Spinal cord (tissue), 10 donors: ENCODE measurements around the gene TMPRSS3. TPM values are rescaled to one million over a fixed set of nuclear protein-coding genes. Genes with fewer than 3 reads are reported as not detected.

Experiments
- DNase-seq, 6 donors: peaks; one replicate each; pipeline versions ENCODE4 v3.0.0 to v3.0.0-alpha.2; 2013 to 2015; ENCODE audit warnings: low spot score in 6 of 6, low read depth in 4 of 6
- H3K27ac ChIP-seq: one replicate; pipeline ENCODE4 v1.5.1; 2013; ENCODE audit warnings: low read depth, low read length, control low read depth
- H3K27me3 ChIP-seq: one replicate; pipeline ENCODE4 v1.6.1; 2013; ENCODE audit warnings: low read length; ENCODE audit not compliant: control insufficient read depth, insufficient read depth
- H3K36me3 ChIP-seq: one replicate; pipeline ENCODE4 v1.6.1; 2013; ENCODE audit warnings: low read length; ENCODE audit not compliant: control insufficient read depth, insufficient read depth
- H3K4me1 ChIP-seq: one replicate; pipeline ENCODE4 v1.6.1; 2013; ENCODE audit warnings: low read length; ENCODE audit not compliant: control insufficient read depth, insufficient read depth
- H3K4me3 ChIP-seq: one replicate; pipeline ENCODE4 v1.5.1; 2013; ENCODE audit warnings: low read depth, low read length, control low read depth
- H3K9me3 ChIP-seq: one replicate; pipeline ENCODE4 v1.6.1; 2013; ENCODE audit warnings: low read length; ENCODE audit not compliant: control insufficient read depth, insufficient read depth
- WGBS: methylation state at CpG from one replicate; pipeline ENCODE4 v1.1.5; 2013; ENCODE audit warnings: missing lambda C conversion rate; ENCODE audit not compliant: insufficient coverage; 5-methylcytosine and 5-hydroxymethylcytosine counted together
- long read RNA-seq, 4 donors: transcript quantifications; one replicate each; lab custom pipeline, GENCODE V29; 2026
- polyA plus RNA-seq, 2 donors: library from polyadenylated mRNA; unstranded; fragments of 120-200 nt; gene quantifications; one replicate each; pipeline ENCODE4 v1.2.1, GENCODE V29; 2013; ENCODE audit not compliant: insufficient read length in 2 of 2
- total RNA-seq, 2 donors: library from RNA; depleted of rRNA in 1 of 2; stranded (reverse); fragments of 120-200 nt in 1 of 2; fragments of >200 nt in 1 of 2; gene quantifications; one replicate each; pipeline versions ENCODE4 v1.2.3 to v1.2.4, GENCODE V29; 2013 to 2014
- donor health status: healthy.

Gene TMPRSS3
- total RNA-seq (under 1 TPM in 1 of 2 donors, not detected in 1; 0.11 TPM), polyA plus RNA-seq (under 1 TPM; 0.08 to 0.44 TPM)
- long read RNA-seq, donor 1, result 0 reads
- long read RNA-seq, donor 2, result 0 reads
- long read RNA-seq, donor 3, result 0 reads
- long read RNA-seq, donor 4, result 0 reads

DNA sequence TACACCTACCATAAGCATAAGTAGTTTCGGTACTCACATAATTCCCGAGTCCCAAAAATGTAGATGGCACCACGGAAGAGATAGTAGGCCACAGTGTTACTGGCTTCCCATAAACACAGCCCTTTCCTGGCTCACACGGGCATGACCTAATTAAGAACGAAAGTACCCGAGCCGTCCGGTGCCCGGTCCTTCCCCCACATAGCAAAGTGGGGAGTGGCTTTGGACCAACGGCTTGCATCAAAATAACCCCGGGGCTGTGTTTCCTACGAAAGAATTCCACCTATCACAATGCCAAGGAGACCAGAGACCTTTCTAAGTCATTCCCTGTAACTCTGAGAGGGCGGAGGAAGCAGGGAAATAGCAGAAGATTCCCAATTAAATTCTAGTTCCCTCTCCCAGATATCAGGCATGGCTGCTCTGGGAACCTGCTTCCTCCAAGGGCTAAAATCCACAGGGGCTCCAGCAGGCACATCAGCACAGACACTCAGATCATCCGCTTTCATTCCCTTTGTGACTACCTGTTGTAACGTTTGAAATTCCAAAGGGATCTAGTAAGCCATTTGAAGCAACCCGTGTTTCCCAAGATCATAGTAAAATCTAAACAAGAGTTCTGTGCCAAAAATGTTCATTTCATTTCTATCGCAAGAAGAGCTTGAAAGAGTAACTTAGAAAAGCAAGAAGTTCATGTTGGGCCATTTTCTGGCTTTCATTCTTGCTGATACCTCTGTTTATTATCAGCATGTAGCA lies at the start of gene TMPRSS3:
TMPRSS3 (minus strand) TSS at position 148 of the 747 bp plus-strand sequence. CDS start 635 bp downstream, outside the sequence.
- WGBS, result 76% methylated on average over 9 of the region's 17 CpGs
- DNase-seq, result no peak
- H3K4me1 ChIP-seq, result peaks cover 3% of the 10 kb centered on the region
- H3K27me3 ChIP-seq, result no peaks in the 10 kb centered on the region
- no peak within 1 kb of the TSS for H3K27ac ChIP-seq
- no peaks in the 10 kb centered on the region for H3K9me3 ChIP-seq
- no peaks in the 10 kb centered on the region for H3K36me3 ChIP-seq
- H3K4me3 ChIP-seq, result no peak within 1 kb of the TSS

DNA sequence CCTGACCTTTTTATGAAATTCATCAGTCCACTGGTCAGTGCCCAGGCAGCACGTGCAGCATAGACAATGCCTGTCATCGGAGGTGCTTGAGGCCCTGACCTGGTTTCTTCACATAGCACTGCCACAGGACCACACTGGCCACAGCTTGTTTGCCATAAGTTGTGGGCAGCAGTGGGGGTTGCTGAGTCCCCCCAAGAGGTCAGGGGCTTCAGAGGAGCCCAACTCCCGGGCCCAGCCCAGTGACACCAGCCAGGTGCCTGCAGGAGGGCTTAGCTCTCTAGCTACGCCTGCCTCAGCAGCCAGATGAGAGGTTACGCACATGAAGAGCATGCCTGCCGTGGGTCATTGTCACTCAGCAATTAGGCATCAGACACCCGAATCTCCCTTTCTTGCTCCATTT lies 49.5 kb upstream of the TMPRSS3 start:
- WGBS, result 80% methylated on average over 5 of the region's 7 CpGs
- Histone ChIP-seq H3K27ac (no peak overlapping the region), H3K4me3 (no peak overlapping the region), H3K9me3 (no peaks in the 10 kb centered on the region), H3K36me3 (no peaks in the 10 kb centered on the region), H3K27me3 (peaks cover 2% of the 10 kb centered on the region), H3K4me1 (no peaks in the 10 kb centered on the region)
- DNase-seq, result no peak

DNA sequence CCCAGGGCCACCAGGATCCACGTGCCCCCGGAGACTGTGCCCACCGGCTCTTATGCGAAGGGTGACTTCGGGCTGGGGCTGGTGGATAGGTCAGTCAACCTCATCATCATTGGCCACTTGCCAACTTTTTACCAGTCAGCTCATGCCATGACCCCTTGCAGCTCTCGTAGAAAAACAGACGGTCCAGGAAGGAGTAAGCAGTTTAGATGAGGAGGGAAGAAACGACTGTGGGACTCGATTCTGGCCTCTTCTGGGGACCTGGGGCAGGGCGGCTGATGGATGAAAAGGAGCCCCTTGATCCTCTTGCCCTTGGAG lies 48.9 kb upstream of the TMPRSS3 start:
- Histone ChIP-seq H3K27ac (no peak overlapping the region), H3K27me3 (peaks cover 2% of the 10 kb centered on the region), H3K36me3 (no peaks in the 10 kb centered on the region), H3K4me3 (no peak overlapping the region), H3K4me1 (no peaks in the 10 kb centered on the region), H3K9me3 (no peaks in the 10 kb centered on the region)
- WGBS, result 86% methylated on average over 9 of the region's 10 CpGs
- DNase-seq, result no peak

DNA sequence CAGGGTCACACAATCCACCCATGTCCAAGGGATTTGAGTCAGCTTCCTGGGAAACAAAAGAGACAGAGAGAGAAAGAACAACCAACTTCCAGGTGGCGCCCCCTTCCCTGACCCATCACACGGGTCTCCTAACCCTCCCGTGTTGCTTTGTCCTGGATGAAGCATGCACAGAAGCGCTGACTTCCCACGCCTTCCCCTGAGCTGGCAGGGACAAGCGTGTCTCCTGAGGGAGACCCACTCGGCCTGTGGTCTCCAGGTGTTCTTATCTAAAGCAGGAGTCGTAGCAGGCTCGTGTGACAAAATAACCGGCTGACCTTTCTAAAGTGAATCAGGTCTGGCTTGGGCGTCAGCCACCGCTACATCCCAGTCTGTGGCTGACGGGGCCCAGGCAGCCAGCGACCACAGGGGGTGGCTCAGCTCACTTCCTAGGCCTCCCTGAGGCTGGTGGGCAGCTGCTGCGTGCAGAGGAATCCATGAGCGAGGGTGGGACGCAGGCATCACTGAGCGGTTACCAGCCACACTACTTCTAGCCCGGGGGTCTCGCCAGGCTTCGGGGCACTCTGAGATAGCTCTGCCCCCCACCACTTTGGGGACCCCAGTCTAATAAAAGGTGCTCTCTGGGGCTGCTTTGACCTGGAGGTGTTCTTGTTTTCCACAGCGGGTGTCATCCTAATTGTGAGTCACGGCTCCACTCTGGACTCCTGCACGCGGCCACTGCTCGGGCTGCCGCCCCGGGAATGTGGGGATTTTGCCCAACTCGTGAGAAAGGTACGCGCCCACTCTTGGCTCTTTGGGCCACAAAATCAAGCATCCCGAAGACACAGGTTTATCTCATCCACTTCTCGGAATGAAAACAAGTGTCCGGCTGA lies 48.3 kb upstream of the TMPRSS3 start:
- no peak for DNase-seq
- 81% methylated on average over 31 of the region's 34 CpGs for WGBS

DNA sequence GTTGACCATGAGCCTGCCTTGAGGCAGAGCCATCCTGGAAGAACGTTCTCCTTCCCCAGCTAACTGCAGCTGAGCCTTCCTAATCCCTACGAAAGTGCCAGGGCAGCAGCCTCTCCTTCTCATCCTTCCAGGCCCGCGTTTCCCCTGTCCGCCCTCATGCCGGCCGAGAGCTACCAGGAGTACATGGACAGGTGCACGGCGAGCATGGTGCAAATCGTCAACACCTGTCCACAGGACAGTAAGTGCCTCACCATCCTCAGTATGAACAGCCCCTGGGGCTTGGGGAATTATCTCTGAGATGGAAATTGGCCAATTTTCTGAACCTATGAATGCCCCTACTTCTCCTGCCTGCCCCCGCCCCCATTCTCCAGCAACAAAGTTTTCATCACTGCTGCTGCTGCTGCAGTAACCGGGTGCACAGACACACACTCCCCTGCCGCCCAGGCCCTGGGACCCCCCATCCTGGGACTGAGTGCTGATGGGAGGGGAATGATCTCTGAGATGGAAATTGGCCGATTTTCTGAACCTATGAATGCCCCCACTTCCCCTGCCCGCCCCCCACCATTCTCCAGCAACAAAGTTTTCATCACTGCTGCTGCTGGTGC lies 47.4 kb upstream of the TMPRSS3 start:
- WGBS, result 92% methylated on average over 12 of the region's 15 CpGs

More for the DNA sequence above, 48.3 kb upstream of the TMPRSS3 start:
- H3K27ac ChIP-seq, result no peak overlapping the region
- no peaks in the 10 kb centered on the region for H3K36me3 ChIP-seq
- no peaks in the 10 kb centered on the region for H3K4me1 ChIP-seq
- H3K9me3 ChIP-seq, result no peaks in the 10 kb centered on the region
- H3K4me3 ChIP-seq, result no peak overlapping the region
- H3K27me3 ChIP-seq, result peaks cover 2% of the 10 kb centered on the region

DNA sequence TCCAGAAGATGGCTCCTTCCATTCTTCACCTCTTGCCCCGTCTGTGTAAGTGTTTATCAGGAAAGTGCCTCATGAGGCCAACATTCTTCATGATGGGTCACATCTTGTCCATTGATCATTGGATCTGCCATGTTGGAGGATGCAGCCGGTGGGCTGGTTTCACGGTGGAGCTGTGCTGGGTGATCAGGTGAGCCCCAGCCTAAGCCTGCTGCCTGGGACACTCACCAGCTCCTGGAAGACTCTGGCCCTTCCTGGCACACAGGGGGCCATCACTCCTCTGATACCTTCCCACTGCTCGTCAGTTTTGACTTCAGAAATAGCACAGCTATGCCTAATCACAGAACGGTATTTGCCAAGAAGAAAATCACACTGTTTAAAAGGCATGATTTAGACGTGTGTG lies 46.1 kb upstream of the TMPRSS3 start:
- Histone ChIP-seq H3K27ac (no peak overlapping the region), H3K4me3 (no peak overlapping the region), H3K4me1 (no peaks in the 10 kb centered on the region), H3K36me3 (no peaks in the 10 kb centered on the region), H3K27me3 (peaks cover 2% of the 10 kb centered on the region), H3K9me3 (no peaks in the 10 kb centered on the region)
- 70% methylated on average over 4 of the region's 6 CpGs for WGBS
- DNase-seq, result no peak

More for the DNA sequence above, 47.4 kb upstream of the TMPRSS3 start:
- Histone ChIP-seq H3K36me3 (no peaks in the 10 kb centered on the region), H3K9me3 (no peaks in the 10 kb centered on the region), H3K27me3 (peaks cover 2% of the 10 kb centered on the region), H3K27ac (no peak overlapping the region), H3K4me1 (no peaks in the 10 kb centered on the region), H3K4me3 (no peak overlapping the region)
- no peak for DNase-seq

DNA sequence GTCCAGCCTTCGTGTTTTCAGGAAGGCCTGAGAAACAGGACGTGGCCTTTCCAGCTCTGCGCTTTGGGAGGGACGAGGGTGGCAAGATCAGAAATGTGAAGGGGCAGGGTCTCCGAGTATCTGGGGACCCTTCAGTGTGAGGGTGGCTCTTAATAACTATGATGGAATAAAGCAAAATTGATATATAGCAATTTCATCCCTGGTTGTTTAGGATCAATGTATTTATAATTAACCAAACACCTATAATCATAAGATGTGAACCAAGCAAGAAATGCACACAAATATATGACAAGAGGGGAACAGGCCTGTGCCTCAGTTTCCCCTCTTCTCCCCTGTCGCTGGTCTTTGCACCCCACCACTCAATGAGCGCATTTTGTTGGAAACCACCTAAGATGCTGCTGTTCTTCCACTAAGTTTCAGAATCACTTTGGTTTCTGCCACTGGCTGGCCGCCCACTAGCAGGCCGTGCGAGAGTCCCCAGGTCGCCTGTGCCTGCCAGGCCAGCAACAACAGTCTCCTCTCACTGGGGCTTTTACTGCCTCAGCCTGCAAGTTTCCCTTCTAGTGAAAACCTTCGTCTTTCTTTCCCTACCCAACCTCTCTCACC lies 44.4 kb upstream of the TMPRSS3 start:
- H3K27ac ChIP-seq, result no peak overlapping the region
- no peaks in the 10 kb centered on the region for H3K9me3 ChIP-seq
- no peaks in the 10 kb centered on the region for H3K4me1 ChIP-seq
- no peaks in the 10 kb centered on the region for H3K36me3 ChIP-seq
- peaks cover 2% of the 10 kb centered on the region for H3K27me3 ChIP-seq
- 68% methylated on average over 8 of the region's 12 CpGs for WGBS
- DNase-seq, result no peak
- no peak overlapping the region for H3K4me3 ChIP-seq

DNA sequence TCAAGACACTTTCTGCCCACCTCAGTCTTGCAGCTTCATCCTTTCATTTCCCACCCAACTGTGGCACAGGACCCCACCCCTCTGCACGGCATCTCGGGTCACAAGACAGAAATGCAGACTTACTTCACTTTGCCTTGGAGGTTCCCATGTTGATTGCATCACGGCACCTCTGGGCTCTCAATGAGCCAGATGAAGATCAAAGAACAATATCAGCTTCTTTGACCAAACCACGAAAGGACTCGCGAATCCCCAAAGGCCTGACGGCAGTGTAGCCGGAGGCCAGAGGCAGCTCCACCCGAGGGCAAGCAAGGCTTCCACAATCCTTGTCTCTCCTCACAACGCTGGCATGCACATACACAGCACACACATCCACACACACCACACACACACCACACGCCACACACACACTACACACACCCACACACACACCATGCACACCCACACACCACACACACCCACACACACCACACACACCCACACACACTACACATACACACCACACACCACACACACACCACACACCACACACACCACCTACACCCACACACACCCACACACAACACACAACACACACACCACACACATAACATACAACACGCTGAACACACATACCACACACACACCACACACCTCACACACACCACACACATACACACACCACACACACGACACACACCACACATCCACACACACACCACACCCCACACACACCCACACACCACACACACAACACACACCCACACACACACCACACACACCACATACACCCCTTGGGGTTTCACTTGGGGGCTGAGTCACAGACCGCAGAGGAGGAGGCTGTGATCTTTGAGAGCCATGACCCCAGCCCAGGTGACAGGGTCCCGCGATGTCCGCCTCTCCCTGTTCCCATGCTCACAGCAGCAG lies 43.7 kb upstream of the TMPRSS3 start:
- 86% methylated on average over 17 of the region's 17 CpGs for WGBS
- no peak for DNase-seq
- H3K9me3 ChIP-seq, result no peaks in the 10 kb centered on the region
- no peak overlapping the region for H3K27ac ChIP-seq
- no peaks in the 10 kb centered on the region for H3K27me3 ChIP-seq
- H3K4me1 ChIP-seq, result no peaks in the 10 kb centered on the region
- no peaks in the 10 kb centered on the region for H3K36me3 ChIP-seq
- H3K4me3 ChIP-seq, result no peak overlapping the region
